ENCODE measurements around the gene SZRD1.

- TF ChIP-seq CTCF (IDR thresholded peaks at IDR 0.05; ENCODE audit: low read length): peak; percentile 49
- no peak for TF ChIP-seq EZH2 (optimal IDR thresholded peaks at IDR 0.05; ENCODE audit: low read depth, low read length)
- no peak for TF ChIP-seq EZH2phosphoT487 (IDR thresholded peaks at IDR 0.05; ENCODE audit: low read length)
Measured at GRCh38 chr1:16351994-16352841, 14.8 kb upstream of the SZRD1 start, which contains the start of gene FBXO42.

All from MM.1S (cell line).